ENCODE data around the gene PLA2G6. TPM values are rescaled to one million over a fixed set of nuclear protein-coding genes. Genes with fewer than 3 reads are reported as not detected.

PLA2G6 gene
- total and polyA plus RNA-seq, 2 of the 4 experiments (the other 2 are of a cell fraction), result 6.1 to 10.3 TPM

- TF ChIP-seq CTCF (conservative IDR thresholded peaks at IDR 0.05; ENCODE audit: low read depth, low read length) (peak; percentile 22; the same call in 1 of the 2 replicates), RFX5 (IDR thresholded peaks at IDR 0.05; ENCODE audit: low read depth, low read length) (no peak)
Observed at GRCh38 chr22:38097557-38098409, 83.8 kb downstream of the PLA2G6 start (continued).

DNA sequence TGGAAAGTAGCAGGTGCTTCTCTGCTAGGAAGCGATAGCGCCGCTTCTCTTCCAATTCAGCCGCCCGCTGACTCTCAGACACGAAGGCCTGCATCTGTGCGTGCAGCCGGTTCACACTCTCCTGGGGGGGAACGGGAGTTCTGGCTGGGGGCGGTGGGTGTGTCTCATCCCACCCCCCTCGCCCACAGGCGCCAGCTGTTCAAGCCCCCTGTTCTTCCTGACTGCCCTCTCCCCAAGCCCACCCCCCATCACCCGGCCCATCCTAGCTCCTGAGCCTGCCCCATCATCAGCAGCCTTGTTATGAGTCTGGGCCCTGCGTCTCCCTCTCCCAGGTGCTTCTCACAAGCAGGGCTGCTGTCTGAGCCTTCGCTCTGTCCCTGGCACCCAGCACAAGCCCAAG is 84.6 kb downstream of the PLA2G6 start:
- no peak overlapping the region for H3K4me3 ChIP-seq (ENCODE audit: insufficient read depth, low read depth, low read length)
- no peak overlapping the region for H3K18ac ChIP-seq (ENCODE audit: low read depth, low read length)
- no peaks in the 10 kb centered on the region for H3K79me1 ChIP-seq (ENCODE audit: low read depth in 1 of 2, low read length in 2 of 2)
- no peak overlapping the region for H3K56ac ChIP-seq (ENCODE audit: extremely low read depth, insufficient read depth, low read length)
- H3K9me3 ChIP-seq (ENCODE audit: control insufficient read depth, insufficient read depth, low read length), result no peaks in the 10 kb centered on the region
- no peak overlapping the region for H4K5ac ChIP-seq (ENCODE audit: low read depth, low read length)
- no peak overlapping the region for H3K4ac ChIP-seq (ENCODE audit: low read depth, low read length)
- ATAC-seq (ENCODE audit: low read depth) (no peak), DNase-seq (no peak)
- H4K20me1 ChIP-seq (ENCODE audit: insufficient read depth, low read length), result no peaks in the 10 kb centered on the region
- no peak overlapping the region for H3K9ac ChIP-seq (ENCODE audit: low read depth, low read length)
- H2BK5ac ChIP-seq (ENCODE audit: low read depth, low read length, poor library complexity, severe bottlenecking), result no peak overlapping the region
- CTCF ChIA-PET, result no interaction called here
- POLR2A ChIA-PET (ENCODE audit: unreplicated experiment), result interaction anchor here (0.6 kb wide), 1 partner anchor 108 kb away, joined by 5 read pairs; no protein-coding TSS in a partner anchor
- BruUV-seq (replicated peaks), result no TSS peak
- no peak overlapping the region for H3K27ac ChIP-seq (ENCODE audit: insufficient read depth, low read length)
- no peak overlapping the region for H2AK5ac ChIP-seq (ENCODE audit: low read depth, low read length)
- H3K36me3 ChIP-seq (ENCODE audit: control insufficient read depth, insufficient read depth, low read length), result no peaks in the 10 kb centered on the region
- H2BK20ac ChIP-seq (ENCODE audit: low read depth, low read length), result no peak overlapping the region
- peak overlapping the region; percentile 61 for H2AFZ ChIP-seq (replicated peaks; ENCODE audit: low read length, poor library complexity)
- in situ Hi-C loops (cut with MboI; ENCODE audit: low sequenced_read_pairs), result no loop called here
- no peak overlapping the region for H2AK9ac ChIP-seq (replicated peaks; ENCODE audit: low read depth, low read length, poor library complexity)
- H2BK15ac ChIP-seq (ENCODE audit: low read depth, low read length), result no peak overlapping the region
- peaks cover 4% of the 10 kb centered on the region for H3K4me1 ChIP-seq (ENCODE audit: control insufficient read depth, insufficient read depth, low read length)
- H4K91ac ChIP-seq (ENCODE audit: insufficient read depth, low read depth, low read length), result no peak overlapping the region
- 50% methylated on average over 2 of the region's 15 CpGs; no CpG with 5 or more reads in 1 of the 2 experiments for WGBS, 2 experiments (ENCODE audit: extremely low coverage in 2 of 2, insufficient read length in 1 of 2)
- no peak overlapping the region for H3K4me2 ChIP-seq (ENCODE audit: low read depth, low read length)
- no peak overlapping the region for H3K14ac ChIP-seq (replicated peaks; ENCODE audit: low read depth, low read length)
- peaks cover 7% of the 10 kb centered on the region; the same call in 1 of the 2 replicates for H3K27me3 ChIP-seq (ENCODE audit: control insufficient read depth, insufficient read depth, low read length)
- peaks cover 5% of the 10 kb centered on the region; the same call in 1 of the 2 replicates for H3K9me1 ChIP-seq (ENCODE audit: insufficient read depth, low read length)
- no peak overlapping the region for H2BK120ac ChIP-seq (ENCODE audit: low read depth, low read length)
- intact Hi-C loops (cut with micrococcal nuclease), result no loop called here
- H4K8ac ChIP-seq (ENCODE audit: low read depth in 2 of 2, low read length in 2 of 2), result no peak overlapping the region
- dilution Hi-C loops (cut with HindIII; ENCODE audit: low sequenced_read_pairs, unreplicated experiment), result no loop called here
- no peak overlapping the region for H3K23ac ChIP-seq (ENCODE audit: low read depth, low read length)
- TF ChIP-seq BHLHE40 (IDR thresholded peaks at IDR 0.05; ENCODE audit: low read depth, low read length) (no peak), FOS (IDR thresholded peaks at IDR 0.05; ENCODE audit: low read depth, low read length) (no peak), CHD1 (IDR thresholded peaks at IDR 0.05; ENCODE audit: low read depth, low read length) (no peak), RCOR1 (IDR thresholded peaks at IDR 0.05; ENCODE audit: insufficient replicate concordance, low read length) (no peak), ELK1 (IDR thresholded peaks at IDR 0.05; ENCODE audit: borderline replicate concordance, low read depth, low read length) (no peak), NFE2L2 (IDR thresholded peaks at IDR 0.05; ENCODE audit: low read depth, low read length) (no peak), SMC3 (IDR thresholded peaks at IDR 0.05; ENCODE audit: low read depth, low read length) (no peak), MAFK (IDR thresholded peaks at IDR 0.05; ENCODE audit: low read depth, low read length) (no peak), MAZ (IDR thresholded peaks at IDR 0.05; ENCODE audit: borderline replicate concordance, low read depth, low read length) (no peak)

All from IMR-90 (cell line).